Neural progenitor cell (in vitro differentiated cells): ENCODE data around the gene UBE3A. TPM values are rescaled to one million over a fixed set of nuclear protein-coding genes. Genes with fewer than 3 reads are reported as not detected.

Source experiments
- DNase-seq: peaks from one replicate; pipeline ENCODE4 v3.0.0-alpha.2; 2016; ENCODE audit warnings: low spot score
- H2AFZ ChIP-seq: fragments of 200-600 bp; sonication (generic); replicated peaks from 2 replicates; pipeline ENCODE4 v1.6.1; 2016; ENCODE audit warnings: antibody characterized with exemption
- H3F3A ChIP-seq: fragments of 200-600 bp; sonication (generic); 2 replicates; pipeline ENCODE4 v1.6.1; 2016; ENCODE audit warnings: antibody characterized with exemption, low read depth
- H3K27ac ChIP-seq: fragments of 200-600 bp; sonication (generic); 2 replicates; pipeline ENCODE4 v1.5.1; 2016; ENCODE audit warnings: mild to moderate bottlenecking
- H3K27me3 ChIP-seq: fragments of 200-600 bp; sonication (generic); 2 replicates; pipeline ENCODE4 v1.6.1; 2016; ENCODE audit warnings: mild to moderate bottlenecking, moderate library complexity
- H3K36me3 ChIP-seq: fragments of 200-600 bp; sonication (generic); 2 replicates; pipeline ENCODE4 v1.5.1; 2016
- H3K4me1 ChIP-seq: fragments of 200-600 bp; sonication (generic); 2 replicates; pipeline ENCODE4 v1.6.1; 2016; ENCODE audit warnings: mixed run types
- H3K4me2 ChIP-seq: fragments of 200-600 bp; sonication (generic); 2 replicates; pipeline ENCODE4 v1.6.1; 2016
- H3K4me3 ChIP-seq: fragments of 200-600 bp; sonication (generic); 2 replicates; pipeline ENCODE4 v1.5.1; 2016
- H3K79me2 ChIP-seq: fragments of 200-600 bp; sonication (generic); 2 replicates; pipeline ENCODE4 v1.6.1; 2016; ENCODE audit warnings: low read depth
- H3K9ac ChIP-seq: fragments of 200-600 bp; sonication (generic); 2 replicates; pipeline ENCODE4 v1.6.1; 2016
- H3K9me3 ChIP-seq: fragments of 200-600 bp; sonication (generic); 2 replicates; pipeline ENCODE4 v1.5.1; 2016; ENCODE audit warnings: low read depth
- H4K20me1 ChIP-seq: fragments of 200-600 bp; sonication (generic); 2 replicates; pipeline ENCODE4 v1.6.1; 2016; ENCODE audit warnings: low read depth
- H3K27ac Mint-ChIP-seq: 3 replicates; pipeline ENCODE4 v1.8.0; 2021; ENCODE audit warnings: mixed read lengths
- H3K27me3 Mint-ChIP-seq: 2 replicates; pipeline ENCODE4 v1.8.0; 2022; ENCODE audit warnings: low read depth, mild to moderate bottlenecking, inconsistent platforms, moderate library complexity, mixed read lengths; ENCODE audit not compliant: insufficient read depth
- H3K36me3 Mint-ChIP-seq: 3 replicates; pipeline ENCODE4 v1.8.0; 2021; ENCODE audit warnings: mixed read lengths
- H3K4me1 Mint-ChIP-seq: 3 replicates; pipeline ENCODE4 v1.8.0; 2021; ENCODE audit warnings: mixed read lengths
- H3K4me3 Mint-ChIP-seq: 3 replicates; pipeline ENCODE4 v1.8.0; 2021; ENCODE audit warnings: mild to moderate bottlenecking, moderate library complexity, mixed read lengths
- H3K9me3 Mint-ChIP-seq: 3 replicates; pipeline ENCODE4 v1.8.0; 2020; ENCODE audit warnings: mixed read lengths
- CTCF ChIP-seq: fragments of 200-600 bp; sonication (generic); IDR thresholded peaks from 2 replicates; pipeline ENCODE4 v1.5.1; 2017; ENCODE audit warnings: antibody characterized with exemption, mild to moderate bottlenecking
- EZH2 ChIP-seq: fragments of 200-600 bp; sonication (generic); IDR thresholded peaks from 2 replicates; pipeline ENCODE4 v1.6.1; 2017; ENCODE audit warnings: antibody characterized with exemption, mild to moderate bottlenecking, moderate library complexity
- EZH2phosphoT487 ChIP-seq: fragments of 200-600 bp; sonication (generic); IDR thresholded peaks from 2 replicates; pipeline ENCODE4 v1.6.1; 2017; ENCODE audit warnings: antibody characterized with exemption
- total RNA-seq: library from RNA; depleted of rRNA; stranded (reverse); fragments of >200 nt; gene quantifications from 2 replicates; pipeline ENCODE4 v1.2.3, GENCODE V29; 2015; ENCODE audit warnings: low replicate concordance

The UBE3A gene
- total RNA-seq, 1 donor from 2014 or later, result 117 TPM

- Histone ChIP-seq H3K4me3 (no peak overlapping the region), H2AFZ (no peak overlapping the region), H3K4me2 (no peak overlapping the region), H4K20me1 (peaks cover 58% of the 10 kb centered on the region), H3K36me3 (peaks cover 14% of the 10 kb centered on the region), H3K27me3 (no peaks in the 10 kb centered on the region), H3K9ac (no peak overlapping the region), H3K79me2 (peaks cover 89% of the 10 kb centered on the region), H3K27ac (no peak overlapping the region), H3K4me1 (no peaks in the 10 kb centered on the region), H3K9me3 (no peaks in the 10 kb centered on the region), H3F3A (no peaks in the 10 kb centered on the region)
- Mint-ChIP-seq H3K27ac (no peak overlapping the region), H3K9me3 (peaks cover 56% of the 10 kb centered on the region), H3K4me1 (no peaks in the 10 kb centered on the region), H3K27me3 (peaks cover 3% of the 10 kb centered on the region), H3K4me3 (no peak overlapping the region), H3K36me3 (peaks cover 64% of the 10 kb centered on the region)
- TF ChIP-seq CTCF (no peak), EZH2 (no peak), EZH2phosphoT487 (no peak)
- no peak for DNase-seq
These were observed 32.6 kb downstream of the UBE3A start for GRCh38 chr15:25406261-25406660.

- DNase-seq, result no peak
- no peaks in the 10 kb centered on the region for H3F3A ChIP-seq
- H3K4me2 ChIP-seq, result no peak overlapping the region
- H3K9me3 ChIP-seq, result no peaks in the 10 kb centered on the region
- H3K4me1 ChIP-seq, result no peaks in the 10 kb centered on the region
- Mint-ChIP-seq H3K4me3 (no peak overlapping the region), H3K9me3 (peaks cover 61% of the 10 kb centered on the region), H3K4me1 (no peaks in the 10 kb centered on the region), H3K36me3 (peaks cover 72% of the 10 kb centered on the region), H3K27me3 (peaks cover 9% of the 10 kb centered on the region), H3K27ac (no peak overlapping the region)
- peaks cover 86% of the 10 kb centered on the region for H3K79me2 ChIP-seq
- H3K36me3 ChIP-seq, result peaks cover 14% of the 10 kb centered on the region
- H3K9ac ChIP-seq, result no peak overlapping the region
- no peak for TF ChIP-seq CTCF
- no peak for TF ChIP-seq EZH2phosphoT487
- TF ChIP-seq EZH2, result no peak
- H3K27ac ChIP-seq, result no peak overlapping the region
- H3K27me3 ChIP-seq, result no peaks in the 10 kb centered on the region
- no peak overlapping the region for H3K4me3 ChIP-seq
- no peak overlapping the region for H2AFZ ChIP-seq
- peaks cover 35% of the 10 kb centered on the region for H4K20me1 ChIP-seq
These were observed 35.1 kb downstream of the UBE3A start for GRCh38 chr15:25403771-25404170.

- no peak for TF ChIP-seq EZH2phosphoT487
- no peak for TF ChIP-seq EZH2
- no peak for TF ChIP-seq CTCF
- Mint-ChIP-seq H3K36me3 (peaks cover 81% of the 10 kb centered on the region), H3K9me3 (peaks cover 69% of the 10 kb centered on the region), H3K27ac (no peak overlapping the region), H3K4me1 (no peaks in the 10 kb centered on the region), H3K4me3 (no peak overlapping the region), H3K27me3 (peaks cover 7% of the 10 kb centered on the region)
- H3K4me3 ChIP-seq, result no peak overlapping the region
- no peak overlapping the region for H3K9ac ChIP-seq
- no peak for DNase-seq
- no peaks in the 10 kb centered on the region for H3K4me1 ChIP-seq
- H3K4me2 ChIP-seq, result no peak overlapping the region
- H3K36me3 ChIP-seq, result peaks cover 8% of the 10 kb centered on the region
- H4K20me1 ChIP-seq, result peaks cover 20% of the 10 kb centered on the region
- no peaks in the 10 kb centered on the region for H3K27me3 ChIP-seq
- peaks cover 86% of the 10 kb centered on the region for H3K79me2 ChIP-seq
- H2AFZ ChIP-seq, result no peak overlapping the region
- H3F3A ChIP-seq, result no peaks in the 10 kb centered on the region
- no peaks in the 10 kb centered on the region for H3K9me3 ChIP-seq
- no peak overlapping the region for H3K27ac ChIP-seq
These were observed 36.5 kb downstream of the UBE3A start for GRCh38 chr15:25402342-25402741.

- Mint-ChIP-seq H3K27me3 (peaks cover 7% of the 10 kb centered on the region), H3K4me1 (no peaks in the 10 kb centered on the region), H3K4me3 (no peak overlapping the region), H3K9me3 (peaks cover 61% of the 10 kb centered on the region), H3K27ac (no peak overlapping the region), H3K36me3 (peaks cover 76% of the 10 kb centered on the region)
- Histone ChIP-seq H2AFZ (no peak overlapping the region), H3K79me2 (peaks cover 86% of the 10 kb centered on the region), H3K27me3 (no peaks in the 10 kb centered on the region), H3K9me3 (no peaks in the 10 kb centered on the region), H3K4me1 (no peaks in the 10 kb centered on the region), H3K9ac (no peak overlapping the region), H3K36me3 (peaks cover 8% of the 10 kb centered on the region), H3F3A (no peaks in the 10 kb centered on the region), H3K27ac (no peak overlapping the region), H4K20me1 (peaks cover 13% of the 10 kb centered on the region), H3K4me3 (no peak overlapping the region), H3K4me2 (no peak overlapping the region)
- TF ChIP-seq EZH2phosphoT487 (no peak), EZH2 (no peak), CTCF (no peak)
- no peak for DNase-seq
These were observed 37.3 kb downstream of the UBE3A start for GRCh38 chr15:25401501-25401900.
